COLO668 (cell line): ENCODE measurements around the gene SLC1A1.

ENCODE experiments used
- DNase-seq: peaks from one replicate; lab custom pipeline; 2025; ENCODE audit not compliant: unreplicated experiment; lab: John Stamatoyannopoulos, UW

SLC1A1 gene

GRCh38 chr9:4489919-4490704 is at the start of gene SLC1A1:
SLC1A1 (plus strand) TSS chr9:4490468; CDS start chr9:4490680, 212 bp downstream.
- peak; percentile 75 for DNase-seq

GRCh38 chr9:4442806-4443205 is 47.5 kb upstream of the SLC1A1 start:
- no peak for DNase-seq

GRCh38 chr9:4443439-4443838 is 46.8 kb upstream of the SLC1A1 start:
- DNase-seq: no peak

GRCh38 chr9:4461437-4461836 is 28.8 kb upstream of the SLC1A1 start:
- DNase-seq: no peak

- no peak for DNase-seq
Observed at GRCh38 chr9:4463824-4464223, 26.4 kb upstream of the SLC1A1 start.

- no peak for DNase-seq
Observed at GRCh38 chr9:4464911-4465513, 25.3 kb upstream of the SLC1A1 start.

GRCh38 chr9:4465910-4466309 is 24.4 kb upstream of the SLC1A1 start:
- DNase-seq: no peak

- DNase-seq: no peak
Observed at GRCh38 chr9:4475301-4475700, 15.0 kb upstream of the SLC1A1 start.

GRCh38 chr9:4486176-4486575 is 4.1 kb upstream of the SLC1A1 start:
- DNase-seq: no peak

GRCh38 chr9:4489562-4489918 is 728 bp upstream of the SLC1A1 start:
- DNase-seq: no peak

- DNase-seq: peak; percentile 36
Observed at GRCh38 chr9:4490705-4491625, 697 bp downstream of the SLC1A1 start.

GRCh38 chr9:4491626-4491975 is 1.3 kb downstream of the SLC1A1 start:
- DNase-seq: peak; percentile 12

- DNase-seq: no peak
Observed at GRCh38 chr9:4494332-4494731, 4.1 kb downstream of the SLC1A1 start.

GRCh38 chr9:4494806-4495205 is 4.5 kb downstream of the SLC1A1 start:
- DNase-seq: no peak

- no peak for DNase-seq
Observed at GRCh38 chr9:4495537-4495936, 5.3 kb downstream of the SLC1A1 start.

- no peak for DNase-seq
Observed at GRCh38 chr9:4496497-4496896, 6.2 kb downstream of the SLC1A1 start.

- DNase-seq: no peak
Observed at GRCh38 chr9:4497395-4497794, 7.1 kb downstream of the SLC1A1 start.

GRCh38 chr9:4497855-4498254 is 7.6 kb downstream of the SLC1A1 start:
- DNase-seq: no peak

GRCh38 chr9:4499917-4500316 is 9.6 kb downstream of the SLC1A1 start:
- no peak for DNase-seq

- no peak for DNase-seq
Observed at GRCh38 chr9:4501147-4501507, 10.9 kb downstream of the SLC1A1 start.

GRCh38 chr9:4502444-4502843 is 12.2 kb downstream of the SLC1A1 start:
- no peak for DNase-seq

GRCh38 chr9:4503103-4503502 is 12.8 kb downstream of the SLC1A1 start:
- DNase-seq: no peak
